ENCODE measurements around the gene ANKRD16.

DNA sequence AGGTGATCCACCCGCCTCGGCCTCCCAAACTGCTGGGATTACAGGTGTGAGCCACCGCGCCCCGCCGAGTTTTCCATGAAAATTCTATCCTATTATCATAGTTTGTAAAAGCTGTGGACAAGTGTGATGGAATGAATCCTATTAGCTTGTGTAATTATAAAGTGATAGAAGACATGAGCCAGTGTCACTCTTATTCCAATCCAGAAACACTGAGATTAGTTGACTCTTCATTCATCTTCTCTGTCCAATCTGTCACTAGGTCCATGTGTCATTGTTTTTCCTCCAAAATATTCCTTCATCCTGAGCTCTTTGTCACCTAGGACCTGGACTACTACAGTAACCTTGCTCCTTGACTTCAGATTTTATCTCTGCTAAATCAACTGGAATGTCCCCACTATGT lies 13.9 kb upstream of the ANKRD16 start:
- TF ChIP-seq CTCF (conservative IDR thresholded peaks at IDR 0.05; ENCODE audit: low read depth, low read length) (no peak), EZH2phosphoT487 (IDR thresholded peaks at IDR 0.05; ENCODE audit: borderline replicate concordance, low read length) (no peak)

All from PC-3 (cell line).